Measurements from ENCODE around the gene DPH3.

The DPH3 gene

GRCh38 chr3:16236856-16237393 is 27.8 kb downstream of the DPH3 start:
- no peak for FAIRE-seq

GRCh38 chr3:16236030-16236639 is 28.6 kb downstream of the DPH3 start:
- no peak for DNase-seq (ENCODE audit: insufficient read length, low spot score)
- no peak for FAIRE-seq

More at GRCh38 chr3:16236856-16237393, 27.8 kb downstream of the DPH3 start:
- DNase-seq (ENCODE audit: insufficient read length, low spot score), result no peak

GRCh38 chr3:16234281-16234680 is 30.5 kb downstream of the DPH3 start:
- no peak for FAIRE-seq

GRCh38 chr3:16233806-16234205 is 30.9 kb downstream of the DPH3 start:
- FAIRE-seq (no peak), DNase-seq (ENCODE audit: insufficient read length, low spot score) (no peak)

More at GRCh38 chr3:16234281-16234680, 30.5 kb downstream of the DPH3 start:
- no peak for DNase-seq (ENCODE audit: insufficient read length, low spot score)

- no peak for DNase-seq (ENCODE audit: insufficient read length, low spot score)
- no peak for FAIRE-seq
Measured at GRCh38 chr3:16231983-16232382, 32.8 kb downstream of the DPH3 start.

- FAIRE-seq (no peak), DNase-seq (ENCODE audit: insufficient read length, low spot score) (no peak)
Measured at GRCh38 chr3:16229681-16230080, 35.1 kb downstream of the DPH3 start.

GRCh38 chr3:16227566-16227965 is 37.2 kb downstream of the DPH3 start:
- DNase-seq (ENCODE audit: insufficient read length, low spot score), result no peak
- FAIRE-seq, result no peak

GRCh38 chr3:16224325-16224724 is 40.4 kb downstream of the DPH3 start:
- FAIRE-seq (no peak), DNase-seq (ENCODE audit: insufficient read length, low spot score) (no peak)

- no peak for FAIRE-seq
- DNase-seq (ENCODE audit: insufficient read length, low spot score), result no peak
Measured at GRCh38 chr3:16222547-16222946, 42.2 kb downstream of the DPH3 start.

GRCh38 chr3:16221990-16222389 is 42.8 kb downstream of the DPH3 start:
- DNase-seq (ENCODE audit: insufficient read length, low spot score) (no peak), FAIRE-seq (no peak)

- DNase-seq (ENCODE audit: insufficient read length, low spot score) (no peak), FAIRE-seq (no peak)
Measured at GRCh38 chr3:16219777-16220176, 45.0 kb downstream of the DPH3 start.

- FAIRE-seq, result no peak
- no peak for DNase-seq (ENCODE audit: insufficient read length, low spot score)
Measured at GRCh38 chr3:16216373-16216935, 48.3 kb downstream of the DPH3 start.

GRCh38 chr3:16214366-16214765 is 50.4 kb downstream of the DPH3 start:
- FAIRE-seq, result no peak

GRCh38 chr3:16211176-16211904 is 53.4 kb downstream of the DPH3 start:
- DNase-seq (ENCODE audit: insufficient read length, low spot score), result no peak
- FAIRE-seq, result no peak

More at GRCh38 chr3:16214366-16214765, 50.4 kb downstream of the DPH3 start:
- DNase-seq (ENCODE audit: insufficient read length, low spot score), result no peak
